ENCODE results near the gene ME1. TPM values are rescaled to one million over a fixed set of nuclear protein-coding genes. Genes with fewer than 3 reads are reported as not detected.

Gene ME1
- total and polyA plus RNA-seq, 2 of the 13 experiments (the other 11 are each of a cell fraction or from before 2014, with no cell fraction given), result not detected

GRCh38 chr6:83480470-83480869 lies 49.6 kb upstream of the ME1 start:
- CTCF ChIA-PET (ENCODE audit: low intra/inter-chr PET ratio, low total read pairs), result no interaction called here
- no peak for DNase-seq (ENCODE audit: low spot score)
- in situ Hi-C loops (cut with HindIII; ENCODE audit: extremely low pct_ligation_motif_present, low pct_unique_long_range_greater_than_20kb), result no loop called here
- no peak overlapping the region for H3K9ac ChIP-seq (ENCODE audit: insufficient read depth, low read depth, low read length)
- H3K27ac ChIP-seq (ENCODE audit: extremely low read length, insufficient read depth, low read length), result no peak overlapping the region
- no peaks in the 10 kb centered on the region for H4K20me1 ChIP-seq (ENCODE audit: insufficient read depth, low read length)
- no peak overlapping the region for H3K4me2 ChIP-seq (ENCODE audit: low read depth, low read length)
- H2AFZ ChIP-seq (ENCODE audit: low read length), result no peak overlapping the region
- no peaks in the 10 kb centered on the region for H3K9me3 ChIP-seq (ENCODE audit: low read length)
- intact Hi-C loops (cut with micrococcal nuclease; ENCODE audit: unreplicated experiment), result no loop called here
- TF ChIP-seq, protein P1, sequence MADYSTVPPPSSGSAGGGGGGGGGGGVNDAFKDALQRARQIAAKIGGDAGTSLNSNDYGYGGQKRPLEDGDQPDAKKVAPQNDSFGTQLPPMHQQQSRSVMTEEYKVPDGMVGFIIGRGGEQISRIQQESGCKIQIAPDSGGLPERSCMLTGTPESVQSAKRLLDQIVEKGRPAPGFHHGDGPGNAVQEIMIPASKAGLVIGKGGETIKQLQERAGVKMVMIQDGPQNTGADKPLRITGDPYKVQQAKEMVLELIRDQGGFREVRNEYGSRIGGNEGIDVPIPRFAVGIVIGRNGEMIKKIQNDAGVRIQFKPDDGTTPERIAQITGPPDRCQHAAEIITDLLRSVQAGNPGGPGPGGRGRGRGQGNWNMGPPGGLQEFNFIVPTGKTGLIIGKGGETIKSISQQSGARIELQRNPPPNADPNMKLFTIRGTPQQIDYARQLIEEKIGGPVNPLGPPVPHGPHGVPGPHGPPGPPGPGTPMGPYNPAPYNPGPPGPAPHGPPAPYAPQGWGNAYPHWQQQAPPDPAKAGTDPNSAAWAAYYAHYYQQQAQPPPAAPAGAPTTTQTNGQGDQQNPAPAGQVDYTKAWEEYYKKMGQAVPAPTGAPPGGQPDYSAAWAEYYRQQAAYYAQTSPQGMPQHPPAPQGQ (CRISPR knock-in tag; IDR thresholded peaks at IDR 0.05; ENCODE audit: borderline replicate concordance), result no peak
- TF ChIP-seq ZFP41 (CRISPR knock-in tag; IDR thresholded peaks at IDR 0.05; ENCODE audit: borderline replicate concordance), result no peak
- TF ChIP-seq, protein P2, sequence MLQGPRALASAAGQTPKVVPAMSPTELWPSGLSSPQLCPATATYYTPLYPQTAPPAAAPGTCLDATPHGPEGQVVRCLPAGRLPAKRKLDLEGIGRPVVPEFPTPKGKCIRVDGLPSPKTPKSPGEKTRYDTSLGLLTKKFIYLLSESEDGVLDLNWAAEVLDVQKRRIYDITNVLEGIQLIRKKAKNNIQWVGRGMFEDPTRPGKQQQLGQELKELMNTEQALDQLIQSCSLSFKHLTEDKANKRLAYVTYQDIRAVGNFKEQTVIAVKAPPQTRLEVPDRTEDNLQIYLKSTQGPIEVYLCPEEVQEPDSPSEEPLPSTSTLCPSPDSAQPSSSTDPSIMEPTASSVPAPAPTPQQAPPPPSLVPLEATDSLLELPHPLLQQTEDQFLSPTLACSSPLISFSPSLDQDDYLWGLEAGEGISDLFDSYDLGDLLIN (CRISPR knock-in tag; IDR thresholded peaks at IDR 0.05; ENCODE audit: borderline replicate concordance), result no peak
- no peak for ATAC-seq
- WGBS (ENCODE audit: low lambda C conversion rate), result 5% methylated on average over 1 of the region's 1 CpG
- no peak for FAIRE-seq
- no TSS peak for BruUV-seq (replicated peaks)
- POLR2A ChIA-PET, result no interaction called here
- H3K4me1 ChIP-seq (ENCODE audit: insufficient read depth, low read length), result no peaks in the 10 kb centered on the region
- H3K36me3 ChIP-seq (replicated peaks in 1 of 2; ENCODE audit: control insufficient read depth in 1 of 2, insufficient read depth in 2 of 2, low read length in 2 of 2), result no peaks in the 10 kb centered on the region
- H3K79me2 ChIP-seq (ENCODE audit: insufficient read depth, low read length), result no peaks in the 10 kb centered on the region
- H3K27me3 ChIP-seq (ENCODE audit: control insufficient read depth in 1 of 2, insufficient read depth in 2 of 2, low read length in 2 of 2), result no peaks in the 10 kb centered on the region
- no peak overlapping the region for H3K4me3 ChIP-seq (replicated peaks in 1 of 3; ENCODE audit: insufficient read depth in 1 of 3, low read depth in 2 of 3, low read length in 3 of 3)

- BruUV-seq (replicated peaks), result no TSS peak
- CTCF ChIA-PET (ENCODE audit: low intra/inter-chr PET ratio, low total read pairs), result no interaction called here
- Histone ChIP-seq H3K27ac (ENCODE audit: extremely low read length, insufficient read depth, low read length) (no peak overlapping the region), H3K9me3 (ENCODE audit: low read length) (no peaks in the 10 kb centered on the region), H3K4me1 (ENCODE audit: insufficient read depth, low read length) (no peaks in the 10 kb centered on the region), H3K4me3 (replicated peaks in 1 of 3; ENCODE audit: insufficient read depth in 1 of 3, low read depth in 2 of 3, low read length in 3 of 3) (no peak overlapping the region), H3K9ac (ENCODE audit: insufficient read depth, low read depth, low read length) (no peak overlapping the region), H4K20me1 (ENCODE audit: insufficient read depth, low read length) (no peaks in the 10 kb centered on the region), H2AFZ (ENCODE audit: low read length) (no peak overlapping the region), H3K36me3 (replicated peaks in 1 of 2; ENCODE audit: control insufficient read depth in 1 of 2, insufficient read depth in 2 of 2, low read length in 2 of 2) (no peaks in the 10 kb centered on the region), H3K27me3 (ENCODE audit: control insufficient read depth in 1 of 2, insufficient read depth in 2 of 2, low read length in 2 of 2) (no peaks in the 10 kb centered on the region), H3K4me2 (ENCODE audit: low read depth, low read length) (no peak overlapping the region), H3K79me2 (ENCODE audit: insufficient read depth, low read length) (no peaks in the 10 kb centered on the region)
- 0% methylated on average over 1 of the region's 1 CpG for WGBS (ENCODE audit: low lambda C conversion rate)
- ATAC-seq (no peak), FAIRE-seq (no peak), DNase-seq (ENCODE audit: low spot score) (no peak)
- TF ChIP-seq, protein P3, sequence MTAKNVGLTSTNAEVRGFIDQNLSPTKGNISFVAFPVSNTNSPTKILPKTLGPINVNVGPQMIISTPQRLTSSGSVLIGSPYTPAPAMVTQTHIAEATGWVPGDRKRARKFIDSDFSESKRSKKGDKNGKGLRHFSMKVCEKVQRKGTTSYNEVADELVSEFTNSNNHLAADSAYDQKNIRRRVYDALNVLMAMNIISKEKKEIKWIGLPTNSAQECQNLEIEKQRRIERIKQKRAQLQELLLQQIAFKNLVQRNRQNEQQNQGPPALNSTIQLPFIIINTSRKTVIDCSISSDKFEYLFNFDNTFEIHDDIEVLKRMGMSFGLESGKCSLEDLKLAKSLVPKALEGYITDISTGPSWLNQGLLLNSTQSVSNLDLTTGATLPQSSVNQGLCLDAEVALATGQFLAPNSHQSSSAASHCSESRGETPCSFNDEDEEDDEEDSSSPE (CRISPR knock-in tag; IDR thresholded peaks at IDR 0.05), result no peak
- TF ChIP-seq SMARCC2 (IDR thresholded peaks at IDR 0.05) (no peak), TSC22D2 (CRISPR knock-in tag; IDR thresholded peaks at IDR 0.05; ENCODE audit: borderline replicate concordance) (no peak), TAF15 (IDR thresholded peaks at IDR 0.05; ENCODE audit: low read depth, low read length, poor library complexity, severe bottlenecking) (no peak)
- TF ChIP-seq, protein P4, sequence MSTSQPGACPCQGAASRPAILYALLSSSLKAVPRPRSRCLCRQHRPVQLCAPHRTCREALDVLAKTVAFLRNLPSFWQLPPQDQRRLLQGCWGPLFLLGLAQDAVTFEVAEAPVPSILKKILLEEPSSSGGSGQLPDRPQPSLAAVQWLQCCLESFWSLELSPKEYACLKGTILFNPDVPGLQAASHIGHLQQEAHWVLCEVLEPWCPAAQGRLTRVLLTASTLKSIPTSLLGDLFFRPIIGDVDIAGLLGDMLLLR (CRISPR knock-in tag; IDR thresholded peaks at IDR 0.05), result no peak
- POLR2A ChIA-PET, result no interaction called here
- intact Hi-C loops (cut with micrococcal nuclease; ENCODE audit: unreplicated experiment) (no loop called here), in situ Hi-C loops (cut with HindIII; ENCODE audit: extremely low pct_ligation_motif_present, low pct_unique_long_range_greater_than_20kb) (no loop called here)
Measured at GRCh38 chr6:83479389-83479788, 48.5 kb upstream of the ME1 start.
